GM19328 (cell line): ENCODE data around the gene SORBS2.
A peak's percentile ranks its signal among the peaks of the same experiment; 100 is the strongest.

Experiments used
- ATAC-seq: cut with Tn5 transposase; IDR thresholded peaks from one replicate; pipeline ENCODE4 v1.9.1; 2021; ENCODE audit warnings: mild to moderate bottlenecking, moderate library complexity; ENCODE audit not compliant: unreplicated experiment

The SORBS2 gene

GRCh38 chr4:185742766-185743165 lies 69.2 kb downstream of the SORBS2 start:
- ATAC-seq: peak; percentile 45

GRCh38 chr4:185741795-185742194 lies 70.2 kb downstream of the SORBS2 start:
- no peak for ATAC-seq

GRCh38 chr4:185740471-185740873 lies 71.5 kb downstream of the SORBS2 start:
- ATAC-seq: peak; percentile 40

- ATAC-seq: no peak
These were observed 73.2 kb downstream of the SORBS2 start for GRCh38 chr4:185738820-185739219.

GRCh38 chr4:185738038-185738552 lies 73.9 kb downstream of the SORBS2 start:
- ATAC-seq: no peak

- no peak for ATAC-seq
These were observed 74.4 kb downstream of the SORBS2 start for GRCh38 chr4:185737489-185738037.

GRCh38 chr4:185736882-185737281 lies 75.1 kb downstream of the SORBS2 start:
- ATAC-seq: no peak

GRCh38 chr4:185735866-185736400 lies 76.1 kb downstream of the SORBS2 start:
- ATAC-seq: no peak

- ATAC-seq: no peak
These were observed 77.1 kb downstream of the SORBS2 start for GRCh38 chr4:185734930-185735329.

GRCh38 chr4:185734214-185734613 lies 77.8 kb downstream of the SORBS2 start:
- peak; percentile 48 for ATAC-seq

GRCh38 chr4:185730849-185731608 lies 81.0 kb downstream of the SORBS2 start:
- peak; percentile 55 for ATAC-seq

- peak; percentile 29 for ATAC-seq
These were observed 81.6 kb downstream of the SORBS2 start for GRCh38 chr4:185730387-185730786.

- ATAC-seq: no peak
These were observed 82.6 kb downstream of the SORBS2 start for GRCh38 chr4:185729391-185729804.

GRCh38 chr4:185728893-185729292 lies 83.1 kb downstream of the SORBS2 start:
- ATAC-seq: no peak

GRCh38 chr4:185726931-185727330 lies 85.1 kb downstream of the SORBS2 start:
- no peak for ATAC-seq

GRCh38 chr4:185723631-185724260 lies 88.2 kb downstream of the SORBS2 start:
- ATAC-seq: no peak

- no peak for ATAC-seq
These were observed 90.0 kb downstream of the SORBS2 start for GRCh38 chr4:185722029-185722316.

- ATAC-seq: no peak
These were observed 90.6 kb downstream of the SORBS2 start for GRCh38 chr4:185721190-185722028.

- ATAC-seq: no peak
These were observed 92.5 kb downstream of the SORBS2 start for GRCh38 chr4:185719500-185719858.

- no peak for ATAC-seq
These were observed 93.2 kb downstream of the SORBS2 start for GRCh38 chr4:185718578-185719499.
